ENCODE results near the gene TBC1D1.

TBC1D1 gene

GRCh38 chr4:38119668-38120385 lies 228.9 kb downstream of the TBC1D1 start:
- H3K4me2 ChIP-seq (ENCODE audit: low read depth, low read length): no peak overlapping the region
- H3K9me2 ChIP-seq (replicated peaks; ENCODE audit: insufficient read depth, low read length): no peaks in the 10 kb centered on the region
- no peaks in the 10 kb centered on the region for H3K79me2 ChIP-seq (ENCODE audit: low read length)
- H3K9ac ChIP-seq (ENCODE audit: low read length): no peak overlapping the region
- H3F3A ChIP-seq (ENCODE audit: insufficient read depth, low read length): peaks cover 26% of the 10 kb centered on the region
- DNase-seq: no peak
- peak overlapping the region; percentile 41; the same call in 1 of the 2 replicates for H3K27ac ChIP-seq (ENCODE audit: low read length)
- H3K4me3 ChIP-seq (ENCODE audit: low read length): no peak overlapping the region
- TF ChIP-seq CTCF (IDR thresholded peaks at IDR 0.05; ENCODE audit: low read length) (no peak), EZH2 (optimal IDR thresholded peaks at IDR 0.05; ENCODE audit: low read depth, low read length) (no peak), EZH2phosphoT487 (IDR thresholded peaks at IDR 0.05; ENCODE audit: low read length) (no peak)
- H3K36me3 ChIP-seq (replicated peaks; ENCODE audit: insufficient read depth, low read length): 0 out of 2 replicates have a peak, but pooled peaks cover 4% of the 10 kb centered on the region
- H4K20me1 ChIP-seq (ENCODE audit: insufficient read depth, low read length): no peaks in the 10 kb centered on the region
- H3K4me1 ChIP-seq (ENCODE audit: low read length): peaks cover 51% of the 10 kb centered on the region
- H3K27me3 ChIP-seq (replicated peaks; ENCODE audit: insufficient read depth, low read length): no peaks in the 10 kb centered on the region
- no peak overlapping the region for H2AFZ ChIP-seq (ENCODE audit: low read length)
- no peaks in the 10 kb centered on the region for H3K9me3 ChIP-seq (replicated peaks; ENCODE audit: insufficient read depth, low read length)

GRCh38 chr4:38120772-38121171 lies 229.9 kb downstream of the TBC1D1 start:
- Histone ChIP-seq H3K4me1 (ENCODE audit: low read length) (peaks cover 59% of the 10 kb centered on the region), H3K36me3 (replicated peaks; ENCODE audit: insufficient read depth, low read length) (0 out of 2 replicates have a peak, but pooled peaks cover 4% of the 10 kb centered on the region), H2AFZ (ENCODE audit: low read length) (no peak overlapping the region), H3K9me3 (replicated peaks; ENCODE audit: insufficient read depth, low read length) (no peaks in the 10 kb centered on the region), H3K27ac (ENCODE audit: low read length) (peak overlapping the region; percentile 41; the same call in 1 of the 2 replicates), H3K4me3 (ENCODE audit: low read length) (no peak overlapping the region), H3K4me2 (ENCODE audit: low read depth, low read length) (no peak overlapping the region), H3K9me2 (replicated peaks; ENCODE audit: insufficient read depth, low read length) (no peaks in the 10 kb centered on the region), H4K20me1 (ENCODE audit: insufficient read depth, low read length) (no peaks in the 10 kb centered on the region), H3K27me3 (replicated peaks; ENCODE audit: insufficient read depth, low read length) (no peaks in the 10 kb centered on the region), H3F3A (ENCODE audit: insufficient read depth, low read length) (peaks cover 26% of the 10 kb centered on the region), H3K79me2 (ENCODE audit: low read length) (no peaks in the 10 kb centered on the region), H3K9ac (ENCODE audit: low read length) (no peak overlapping the region)
- no peak for DNase-seq
- TF ChIP-seq CTCF (IDR thresholded peaks at IDR 0.05; ENCODE audit: low read length) (no peak), EZH2phosphoT487 (IDR thresholded peaks at IDR 0.05; ENCODE audit: low read length) (no peak), EZH2 (optimal IDR thresholded peaks at IDR 0.05; ENCODE audit: low read depth, low read length) (no peak)

GRCh38 chr4:38122060-38122459 lies 231.2 kb downstream of the TBC1D1 start:
- 0 out of 2 replicates have a peak, but pooled peaks cover 4% of the 10 kb centered on the region for H3K36me3 ChIP-seq (replicated peaks; ENCODE audit: insufficient read depth, low read length)
- H3K4me2 ChIP-seq (ENCODE audit: low read depth, low read length): no peak overlapping the region
- H3K27me3 ChIP-seq (replicated peaks; ENCODE audit: insufficient read depth, low read length): no peaks in the 10 kb centered on the region
- no peak for TF ChIP-seq EZH2 (optimal IDR thresholded peaks at IDR 0.05; ENCODE audit: low read depth, low read length)
- H3K27ac ChIP-seq (ENCODE audit: low read length): no peak overlapping the region
- no peak overlapping the region for H2AFZ ChIP-seq (ENCODE audit: low read length)
- peaks cover 72% of the 10 kb centered on the region for H3K4me1 ChIP-seq (ENCODE audit: low read length)
- H3K9me2 ChIP-seq (replicated peaks; ENCODE audit: insufficient read depth, low read length): no peaks in the 10 kb centered on the region
- no peaks in the 10 kb centered on the region for H3K9me3 ChIP-seq (replicated peaks; ENCODE audit: insufficient read depth, low read length)
- peaks cover 26% of the 10 kb centered on the region for H3F3A ChIP-seq (ENCODE audit: insufficient read depth, low read length)
- no peak for DNase-seq
- H4K20me1 ChIP-seq (ENCODE audit: insufficient read depth, low read length): no peaks in the 10 kb centered on the region
- no peak overlapping the region for H3K4me3 ChIP-seq (ENCODE audit: low read length)
- H3K9ac ChIP-seq (ENCODE audit: low read length): no peak overlapping the region
- no peaks in the 10 kb centered on the region for H3K79me2 ChIP-seq (ENCODE audit: low read length)

- Histone ChIP-seq H3K79me2 (ENCODE audit: low read length) (no peaks in the 10 kb centered on the region), H3K9me3 (replicated peaks; ENCODE audit: insufficient read depth, low read length) (no peaks in the 10 kb centered on the region), H3K36me3 (replicated peaks; ENCODE audit: insufficient read depth, low read length) (no peaks in the 10 kb centered on the region), H3K9ac (ENCODE audit: low read length) (peak overlapping the region; percentile 40), H3K27me3 (replicated peaks; ENCODE audit: insufficient read depth, low read length) (no peaks in the 10 kb centered on the region), H3K4me2 (ENCODE audit: low read depth, low read length) (peak overlapping the region; percentile 52; the same call in 1 of the 2 replicates), H3F3A (ENCODE audit: insufficient read depth, low read length) (peaks cover 36% of the 10 kb centered on the region), H3K27ac (ENCODE audit: low read length) (peak overlapping the region; percentile 69), H2AFZ (ENCODE audit: low read length) (no peak overlapping the region), H4K20me1 (ENCODE audit: insufficient read depth, low read length) (no peaks in the 10 kb centered on the region), H3K4me3 (ENCODE audit: low read length) (no peak overlapping the region), H3K9me2 (replicated peaks; ENCODE audit: insufficient read depth, low read length) (no peaks in the 10 kb centered on the region), H3K4me1 (ENCODE audit: low read length) (peaks cover 85% of the 10 kb centered on the region)
- TF ChIP-seq EZH2 (optimal IDR thresholded peaks at IDR 0.05; ENCODE audit: low read depth, low read length): no peak
- TF ChIP-seq CTCF (IDR thresholded peaks at IDR 0.05; ENCODE audit: low read length): no peak
- TF ChIP-seq EZH2phosphoT487 (IDR thresholded peaks at IDR 0.05; ENCODE audit: low read length): no peak
- no peak for DNase-seq
Observed at GRCh38 chr4:38123555-38123954, 232.7 kb downstream of the TBC1D1 start.

Measured in MM.1S (cell line).